ENCODE measurements around the gene TBC1D5.

DNA sequence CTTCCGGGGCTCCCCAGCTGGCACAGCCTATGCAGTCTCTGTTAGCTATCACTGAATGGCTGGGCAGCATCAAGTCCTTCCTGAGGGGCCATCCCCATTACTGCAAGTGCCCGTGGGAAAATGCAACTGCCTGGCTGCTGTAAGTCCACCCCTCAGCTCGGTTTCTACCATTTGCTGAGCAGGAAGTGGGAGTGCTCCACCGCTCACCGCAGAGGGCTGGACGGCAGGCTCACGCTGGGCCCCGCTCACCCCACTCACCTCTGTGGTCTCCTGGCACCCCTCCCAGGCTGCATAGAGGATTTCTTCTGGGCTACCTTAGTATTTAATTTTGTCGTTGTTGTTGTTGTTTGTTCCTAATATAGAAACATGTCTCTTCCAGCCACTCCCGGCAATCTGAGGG, 587.5 kb downstream of the TBC1D5 start:
- TF ChIP-seq, protein P1, sequence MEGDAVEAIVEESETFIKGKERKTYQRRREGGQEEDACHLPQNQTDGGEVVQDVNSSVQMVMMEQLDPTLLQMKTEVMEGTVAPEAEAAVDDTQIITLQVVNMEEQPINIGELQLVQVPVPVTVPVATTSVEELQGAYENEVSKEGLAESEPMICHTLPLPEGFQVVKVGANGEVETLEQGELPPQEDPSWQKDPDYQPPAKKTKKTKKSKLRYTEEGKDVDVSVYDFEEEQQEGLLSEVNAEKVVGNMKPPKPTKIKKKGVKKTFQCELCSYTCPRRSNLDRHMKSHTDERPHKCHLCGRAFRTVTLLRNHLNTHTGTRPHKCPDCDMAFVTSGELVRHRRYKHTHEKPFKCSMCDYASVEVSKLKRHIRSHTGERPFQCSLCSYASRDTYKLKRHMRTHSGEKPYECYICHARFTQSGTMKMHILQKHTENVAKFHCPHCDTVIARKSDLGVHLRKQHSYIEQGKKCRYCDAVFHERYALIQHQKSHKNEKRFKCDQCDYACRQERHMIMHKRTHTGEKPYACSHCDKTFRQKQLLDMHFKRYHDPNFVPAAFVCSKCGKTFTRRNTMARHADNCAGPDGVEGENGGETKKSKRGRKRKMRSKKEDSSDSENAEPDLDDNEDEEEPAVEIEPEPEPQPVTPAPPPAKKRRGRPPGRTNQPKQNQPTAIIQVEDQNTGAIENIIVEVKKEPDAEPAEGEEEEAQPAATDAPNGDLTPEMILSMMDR (IDR thresholded peaks at IDR 0.05): no peak
- TF ChIP-seq POLR2AphosphoS5 (IDR thresholded peaks at IDR 0.05) (no peak), EP300 (IDR thresholded peaks at IDR 0.05) (no peak), POLR2A (IDR thresholded peaks at IDR 0.05) (no peak)

Measured in sigmoid colon (tissue), 4 donors.